ENCODE results near the gene R3HDM2.
"Not testable (repeated sequence)": the region's sequence is repeated elsewhere in the genome, so short reads cannot be mapped to it uniquely, and the experiment has no call there.

R3HDM2 gene

GRCh38 chr12:57419495-57419894, 11.3 kb downstream of the R3HDM2 start:
- no peak for DNase-seq

GRCh38 chr12:57418255-57418654, 12.6 kb downstream of the R3HDM2 start:
- no peak for DNase-seq

GRCh38 chr12:57416039-57416996, 14.5 kb downstream of the R3HDM2 start:
- no peak for DNase-seq

DNA sequence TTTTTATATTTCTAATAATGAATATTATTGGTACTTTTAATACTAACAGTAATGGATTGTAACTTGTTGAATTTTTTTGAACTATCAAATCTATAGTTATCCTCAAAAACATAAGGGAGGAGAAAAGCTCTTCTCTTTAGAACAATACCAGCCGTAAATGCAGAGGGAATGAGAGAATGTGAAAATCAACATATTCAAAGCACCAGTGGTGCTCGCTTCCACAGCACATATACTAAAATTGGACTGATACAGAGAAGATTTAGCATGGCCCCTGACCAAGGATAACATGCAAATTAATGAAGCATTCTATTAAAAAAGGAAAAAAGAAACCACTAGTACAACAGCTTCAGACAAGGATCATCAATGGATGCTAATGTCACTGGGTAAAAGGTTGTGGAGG, 15.8 kb downstream of the R3HDM2 start:
- DNase-seq = no peak

DNA sequence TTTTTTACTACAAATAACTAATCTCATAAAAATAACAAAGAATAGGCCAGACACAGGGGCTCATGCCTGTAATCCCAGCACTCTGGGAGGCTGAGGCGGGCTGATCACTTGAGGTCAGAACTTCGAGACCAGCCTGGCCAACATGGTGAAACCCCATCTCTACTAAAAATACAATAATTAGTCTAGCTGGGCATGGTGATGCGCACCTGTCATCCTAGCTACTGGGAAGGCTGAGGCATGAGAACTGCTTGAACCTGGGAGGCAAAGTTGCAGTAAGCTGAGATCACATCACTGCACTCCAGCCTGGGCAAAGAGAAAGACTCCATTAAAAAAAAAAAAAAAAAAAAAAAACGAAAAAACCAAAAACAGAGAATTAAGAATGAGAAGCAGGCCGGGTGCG, 16.7 kb downstream of the R3HDM2 start:
- not testable (repeated sequence) for DNase-seq

- DNase-seq = no peak
Measured at GRCh38 chr12:57410534-57410933, 20.3 kb downstream of the R3HDM2 start.

GRCh38 chr12:57404966-57405640, 25.7 kb downstream of the R3HDM2 start:
- DNase-seq = no peak

DNA sequence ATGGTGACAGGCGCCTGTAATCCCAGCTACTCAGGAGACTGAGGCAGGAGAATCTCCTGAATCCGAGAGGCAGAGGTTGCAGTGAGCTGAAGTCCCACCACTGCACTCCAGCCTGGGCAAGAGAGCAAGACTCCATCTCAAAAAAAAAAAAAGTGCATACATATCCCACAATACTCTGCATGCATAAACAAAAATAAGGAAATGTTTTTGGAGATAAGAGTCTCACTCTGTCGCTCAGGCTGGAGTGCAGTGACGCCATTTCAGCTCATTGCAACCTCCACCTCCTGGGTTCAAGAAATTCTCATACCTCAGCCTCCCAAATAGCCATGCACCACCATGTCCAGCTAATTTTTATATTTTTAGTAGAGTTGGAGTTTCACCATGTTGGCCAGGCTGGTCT, 28.7 kb downstream of the R3HDM2 start:
- not testable (repeated sequence) for DNase-seq

- no peak for DNase-seq
Measured at GRCh38 chr12:57401165-57401564, 29.7 kb downstream of the R3HDM2 start.

GRCh38 chr12:57399718-57400463, 31.0 kb downstream of the R3HDM2 start:
- DNase-seq = not testable (repeated sequence)

DNA sequence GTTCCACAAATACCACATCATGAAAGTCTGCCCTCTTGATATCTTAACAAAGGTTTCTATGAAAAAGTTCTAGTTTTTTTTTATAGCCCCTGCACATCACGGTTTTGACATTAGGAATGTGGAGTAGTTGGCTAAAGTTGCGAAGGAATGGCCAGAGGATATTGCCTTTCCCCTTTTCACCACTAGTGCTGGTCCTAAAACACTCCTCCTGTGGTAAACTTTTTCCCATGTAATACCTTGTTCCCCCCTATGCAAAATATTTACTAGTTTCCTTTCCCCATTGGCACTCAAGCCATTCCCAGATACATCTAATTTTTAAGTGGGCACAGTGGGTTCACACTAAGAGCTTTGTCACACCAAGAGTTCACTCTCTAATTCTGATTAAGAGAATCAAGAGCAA, 33.4 kb downstream of the R3HDM2 start:
- DNase-seq = no peak

DNA sequence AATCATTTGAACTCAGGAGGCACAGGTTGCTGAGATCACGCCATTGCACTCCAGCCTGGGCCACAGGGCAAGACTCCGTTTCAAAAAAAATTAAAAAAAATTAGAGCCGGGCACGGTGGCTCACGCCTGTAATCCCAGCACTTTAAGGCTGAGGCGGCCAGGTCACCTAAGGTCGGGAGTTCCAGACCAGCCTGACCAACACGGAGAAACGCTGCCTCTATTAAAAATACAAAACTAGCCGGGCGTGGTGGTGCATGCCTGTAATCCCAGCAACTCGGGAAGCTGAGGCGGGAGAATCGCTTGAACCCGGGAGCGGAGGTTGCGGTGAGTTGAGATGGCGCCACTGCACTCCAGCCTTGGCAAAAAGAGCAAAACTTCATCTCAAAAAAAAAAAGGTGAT, 35.7 kb downstream of the R3HDM2 start:
- no peak for DNase-seq

DNA sequence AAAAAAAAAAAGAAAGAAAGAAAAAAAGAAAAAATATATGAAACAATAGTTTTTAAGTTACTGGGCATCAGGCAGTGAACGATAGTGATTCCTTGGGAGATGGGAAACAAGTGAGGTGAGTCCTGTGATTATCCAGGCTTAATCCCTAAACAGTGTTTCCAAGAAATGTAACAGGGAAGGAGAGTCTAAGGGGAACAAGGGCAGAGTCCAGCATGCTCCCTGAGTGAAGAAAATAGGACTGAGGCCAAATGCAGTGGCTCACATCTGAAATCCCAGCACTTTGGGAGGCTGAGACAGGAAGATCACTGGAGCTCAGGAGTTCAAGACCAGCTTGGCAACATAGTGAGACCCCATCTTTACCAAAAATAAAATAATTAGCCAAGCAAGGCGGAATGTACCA, 40.7 kb downstream of the R3HDM2 start:
- no peak for DNase-seq

- no peak for DNase-seq
Measured at GRCh38 chr12:57389033-57389432, 41.8 kb downstream of the R3HDM2 start.

DNA sequence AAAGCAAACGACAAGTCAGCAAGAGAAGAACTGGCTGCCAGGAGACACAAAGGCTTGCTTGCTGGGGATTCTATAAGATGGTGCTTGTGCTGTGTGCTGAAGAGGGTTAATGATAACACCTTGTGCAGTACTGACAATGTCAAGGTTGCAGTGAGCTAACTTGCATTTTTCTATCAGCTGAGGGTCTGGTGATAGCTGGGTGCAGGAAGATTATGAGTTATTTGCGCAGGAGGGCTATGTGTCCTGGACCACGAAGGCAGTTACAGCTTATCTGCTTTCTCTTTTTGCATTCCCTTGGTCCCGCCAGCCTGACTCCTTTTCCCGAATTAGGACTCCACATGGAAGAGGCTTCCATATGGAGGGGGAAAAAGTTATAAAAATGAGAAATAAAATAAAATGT, 42.4 kb downstream of the R3HDM2 start:
- DNase-seq = no peak

GRCh38 chr12:57386187-57386720, 44.6 kb downstream of the R3HDM2 start:
- DNase-seq = no peak

- DNase-seq = no peak
Measured at GRCh38 chr12:57385586-57385985, 45.3 kb downstream of the R3HDM2 start.

DNA sequence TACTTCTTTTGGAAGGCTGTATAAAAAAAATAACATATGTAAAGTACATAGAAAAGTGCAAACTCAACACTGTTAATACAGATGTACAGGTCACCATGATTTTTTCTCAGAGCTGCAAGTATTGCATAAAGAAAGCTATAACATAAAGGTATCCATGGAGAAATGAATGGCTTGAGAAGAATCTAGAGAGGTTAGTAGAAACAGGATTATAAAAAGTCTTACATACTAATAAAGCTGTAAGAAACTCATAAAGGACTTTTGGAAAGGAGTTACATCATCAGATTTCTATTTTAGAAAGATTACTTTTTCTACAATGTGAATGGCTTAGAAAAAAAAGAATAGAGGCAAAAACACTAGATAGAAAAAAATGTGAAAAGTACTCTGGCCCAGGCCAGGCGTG, 46.4 kb downstream of the R3HDM2 start:
- no peak for DNase-seq

GRCh38 chr12:57381693-57382220, 49.1 kb downstream of the R3HDM2 start:
- no peak for DNase-seq

DNA sequence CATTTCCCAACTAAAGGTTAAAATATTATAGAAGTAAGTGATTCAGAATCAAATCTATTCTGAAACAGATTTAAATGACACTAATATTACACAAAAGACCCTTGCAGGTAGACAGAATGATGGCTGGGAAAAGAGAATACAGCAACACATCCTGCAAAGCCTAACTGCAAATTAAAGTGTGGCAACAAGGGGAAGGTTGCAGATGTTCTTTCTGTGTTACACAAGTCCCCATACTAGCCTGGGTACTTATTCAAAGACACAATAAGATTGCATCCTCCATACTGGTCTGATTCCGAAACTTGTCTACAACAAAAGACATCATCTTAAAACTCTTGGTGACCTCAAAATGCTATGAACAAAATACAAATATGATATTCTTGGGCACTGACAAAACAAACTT, 50.5 kb downstream of the R3HDM2 start:
- DNase-seq = no peak

- no peak for DNase-seq
Measured at GRCh38 chr12:57377103-57377840, 53.6 kb downstream of the R3HDM2 start.

DNA sequence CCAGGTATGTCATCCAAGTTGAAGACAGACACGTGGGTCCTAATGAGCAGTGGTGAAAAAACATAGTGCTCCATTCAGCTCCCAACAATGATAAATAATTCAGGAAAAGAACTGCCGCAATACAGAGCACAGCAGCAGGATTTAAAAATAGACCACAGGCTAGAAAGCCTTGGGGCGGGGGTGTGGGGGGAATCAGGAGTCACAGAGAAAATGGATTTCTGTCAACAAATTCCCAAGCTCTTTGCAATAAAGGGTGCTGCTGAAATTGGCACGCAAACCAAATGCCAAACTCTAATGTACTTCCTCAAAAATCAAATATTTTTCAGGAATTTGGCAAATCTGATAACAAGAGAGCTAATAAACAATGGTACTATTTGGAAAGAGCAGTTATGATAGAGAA, 58.6 kb downstream of the R3HDM2 start:
- DNase-seq = no peak
